NCI-H1092 (cell line): Measurements from ENCODE around the gene B3GALNT2.

Experiments
- DNase-seq: peaks from one replicate; lab custom pipeline; 2025; lab: John Stamatoyannopoulos, UW

B3GALNT2 gene

DNA sequence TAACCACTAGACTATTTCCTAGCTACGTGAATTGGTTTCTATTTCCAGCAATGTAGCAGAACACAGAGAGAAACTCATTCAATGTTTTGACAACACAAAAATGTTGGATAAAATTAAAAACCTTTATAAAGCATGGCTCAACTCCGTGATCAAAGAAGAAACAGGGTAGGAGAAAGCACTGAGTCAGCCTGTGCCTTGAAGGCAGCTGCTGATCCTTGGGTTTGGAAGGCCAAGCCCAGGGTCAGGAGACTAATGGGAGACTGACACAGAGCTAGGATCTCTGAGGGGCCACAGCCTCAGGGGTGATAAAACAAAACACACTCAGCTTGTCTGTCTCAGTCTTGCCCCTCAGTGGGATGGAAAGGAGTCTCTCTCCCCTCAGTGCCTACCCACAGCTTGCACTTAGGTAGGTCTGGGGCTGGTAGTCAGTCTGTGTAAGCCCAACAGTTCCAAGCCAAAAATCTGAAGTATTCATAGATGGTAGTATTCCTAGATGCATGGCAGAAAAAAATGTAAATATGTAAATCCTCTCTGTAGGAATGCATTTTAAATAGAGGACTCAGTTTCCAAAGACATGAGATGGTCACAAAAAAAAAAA, 53.3 kb downstream of the B3GALNT2 start:
- DNase-seq, result no peak

DNA sequence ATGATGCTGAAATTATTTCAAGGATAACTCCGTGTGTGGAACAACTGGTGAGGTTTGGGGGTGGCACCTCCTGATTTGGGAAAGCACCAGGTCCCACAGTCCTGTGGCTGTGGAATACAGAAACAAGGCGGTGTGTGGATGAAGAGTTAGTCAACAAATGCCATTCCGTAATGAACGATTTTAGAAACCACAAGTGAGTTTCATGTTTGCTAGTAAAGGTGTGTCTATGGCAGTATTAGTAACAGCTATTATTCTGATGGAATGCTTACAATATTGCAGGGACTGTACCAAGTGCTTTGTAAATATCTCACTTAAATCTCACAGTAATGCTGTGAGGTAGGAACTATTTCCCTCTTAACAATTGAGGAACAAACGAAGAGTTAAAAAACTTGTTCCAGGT, 53.8 kb downstream of the B3GALNT2 start:
- no peak for DNase-seq

DNA sequence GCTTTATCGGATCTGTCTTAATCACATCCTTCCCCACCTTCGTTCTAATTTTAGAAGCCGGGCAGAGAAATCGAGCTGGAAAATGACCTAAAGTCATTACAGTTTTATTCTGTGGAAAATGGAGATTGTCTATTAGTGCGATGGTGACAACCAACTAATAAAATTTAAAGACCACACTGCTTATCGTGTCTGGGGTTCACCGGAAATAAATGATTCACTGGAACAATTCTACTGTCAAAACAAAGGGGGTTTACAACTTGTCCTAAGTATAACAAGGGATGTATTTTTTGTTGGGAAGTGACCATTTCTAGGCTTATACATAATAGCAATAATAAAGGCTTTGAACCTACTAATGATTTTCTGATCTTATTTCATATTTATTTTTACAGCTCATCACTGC, 55.6 kb downstream of the B3GALNT2 start:
- DNase-seq, result no peak

DNA sequence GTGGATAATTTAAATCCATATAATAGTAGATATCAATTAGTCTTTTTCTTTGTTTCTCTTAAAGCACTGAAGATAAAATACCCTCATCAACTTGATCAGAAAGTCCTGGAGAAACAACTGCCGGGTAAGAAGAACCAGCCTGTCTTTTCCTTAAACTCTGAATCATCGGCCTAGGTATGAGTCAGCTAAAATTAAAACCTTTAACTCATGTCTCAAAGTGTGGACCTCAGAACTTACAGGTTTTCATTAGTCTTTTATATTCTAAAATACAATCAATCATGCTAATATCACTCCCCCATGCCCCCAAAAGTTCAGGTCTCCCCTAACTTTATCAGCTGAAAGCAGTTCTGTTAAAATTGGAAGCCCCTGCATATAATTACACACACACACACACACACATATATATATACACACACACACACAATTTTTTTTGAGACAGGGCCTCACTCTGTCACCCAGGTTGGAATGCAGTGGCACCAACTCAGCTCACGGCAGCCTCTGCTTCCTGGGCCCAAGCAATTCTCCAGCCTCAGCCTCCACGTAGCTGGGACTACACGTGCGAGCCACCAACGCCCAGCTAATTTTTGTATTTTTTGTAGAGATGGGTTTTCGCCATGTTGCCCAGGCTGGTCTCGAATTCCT, 61.3 kb downstream of the B3GALNT2 start:
- DNase-seq, result no peak

DNA sequence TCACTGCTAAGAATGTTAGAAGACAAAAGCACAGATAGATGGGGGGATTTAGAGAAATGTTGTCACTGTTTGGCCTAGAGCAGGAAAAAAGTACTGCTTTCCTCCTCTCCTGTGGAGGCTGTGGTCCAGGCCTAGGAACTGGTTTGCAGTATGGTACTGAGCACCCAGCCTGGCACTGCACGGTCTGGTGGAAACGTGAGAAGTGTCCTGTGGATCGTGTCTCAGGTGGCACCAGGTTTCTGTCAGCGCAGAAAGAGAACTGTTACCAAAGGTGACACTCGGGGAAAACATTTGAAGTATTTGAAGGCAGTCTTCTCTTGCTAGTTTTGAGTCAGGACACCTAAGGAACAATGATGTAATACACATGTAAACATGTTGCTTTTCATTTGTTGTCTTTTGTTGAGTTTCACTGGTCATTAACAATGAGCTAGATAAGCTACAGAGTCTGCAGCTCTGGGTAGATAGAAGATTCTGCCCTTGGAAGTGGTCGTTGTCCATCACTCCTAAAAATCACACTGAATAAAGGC, 63.0 kb downstream of the B3GALNT2 start:
- DNase-seq, result no peak

DNA sequence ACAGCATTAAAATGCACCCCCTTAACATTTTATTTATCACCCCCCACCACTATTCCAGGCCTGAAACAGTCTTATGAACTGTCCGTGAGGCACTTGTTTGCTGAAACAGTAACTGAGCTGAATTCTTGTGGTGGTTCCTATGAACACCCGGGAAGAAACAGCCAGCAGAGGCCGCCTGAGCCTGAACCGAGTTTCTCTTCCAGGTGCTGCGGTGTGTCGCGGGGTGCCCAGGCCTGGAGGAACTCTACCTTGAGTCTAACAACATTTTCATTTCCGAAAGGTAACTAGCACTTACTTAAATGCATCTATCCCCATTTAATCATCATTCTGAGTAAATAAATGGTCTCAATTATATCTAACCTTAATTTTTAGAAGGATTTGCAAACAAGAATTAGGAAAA, 70.3 kb downstream of the B3GALNT2 start:
- DNase-seq, result no peak

DNA sequence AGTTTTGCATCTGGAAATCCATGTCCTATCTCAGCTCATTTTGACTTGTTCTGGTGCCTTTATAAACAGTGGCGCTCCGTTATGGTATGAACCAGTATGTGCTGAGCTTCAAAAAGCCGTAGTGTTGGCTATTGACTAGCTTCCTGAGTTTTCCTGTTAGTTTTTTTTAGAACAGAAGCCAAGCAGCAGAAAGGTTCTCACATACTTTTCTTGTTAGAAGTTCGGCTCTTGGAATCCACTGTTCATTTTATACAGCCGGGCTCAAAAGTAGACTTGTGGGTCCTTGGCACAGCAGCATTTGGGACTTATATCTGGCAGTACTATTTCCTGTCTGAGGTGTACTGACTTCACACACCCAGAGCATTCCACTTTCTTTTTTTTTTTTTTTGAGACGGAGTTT, 73.3 kb downstream of the B3GALNT2 start:
- DNase-seq, result no peak

DNA sequence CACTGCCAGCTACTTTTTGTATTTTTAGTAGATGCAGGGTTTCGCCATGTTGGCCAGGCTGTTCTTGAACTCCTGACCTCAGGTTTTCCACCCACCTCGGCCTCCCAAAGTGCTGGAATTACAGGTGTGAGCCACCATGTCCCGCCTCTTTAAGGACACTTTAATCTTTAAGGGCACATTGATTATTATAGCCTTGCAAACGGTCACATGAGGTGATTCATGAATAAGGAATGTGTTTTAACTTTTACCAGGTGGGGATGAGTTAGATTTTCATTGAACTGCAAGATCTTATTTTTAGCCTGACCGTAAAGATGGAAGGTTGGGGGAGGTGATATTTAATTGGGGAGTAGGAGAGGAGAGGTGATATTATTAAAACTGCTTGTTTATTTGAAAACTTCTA, 75.1 kb downstream of the B3GALNT2 start:
- no peak for DNase-seq

DNA sequence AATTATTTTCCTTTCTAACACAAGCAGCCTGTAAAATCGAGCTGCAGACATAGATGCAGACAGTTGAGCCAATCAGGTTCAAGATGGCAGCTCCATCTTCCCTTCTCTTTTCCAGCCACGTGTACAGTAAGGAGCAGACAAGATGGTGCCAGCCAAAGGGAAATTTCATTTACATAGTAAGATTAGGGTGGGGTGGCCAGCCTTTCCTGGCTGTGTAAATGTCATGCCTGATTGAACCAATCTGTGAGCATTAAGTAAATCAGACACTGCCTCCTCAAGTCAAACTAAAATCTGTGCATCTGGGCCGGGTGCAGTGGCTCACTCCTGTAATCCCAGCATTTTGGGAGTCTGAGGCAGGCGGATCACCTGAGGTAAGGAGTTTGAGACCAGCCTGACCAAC, 76.8 kb downstream of the B3GALNT2 start:
- DNase-seq, result no peak

DNA sequence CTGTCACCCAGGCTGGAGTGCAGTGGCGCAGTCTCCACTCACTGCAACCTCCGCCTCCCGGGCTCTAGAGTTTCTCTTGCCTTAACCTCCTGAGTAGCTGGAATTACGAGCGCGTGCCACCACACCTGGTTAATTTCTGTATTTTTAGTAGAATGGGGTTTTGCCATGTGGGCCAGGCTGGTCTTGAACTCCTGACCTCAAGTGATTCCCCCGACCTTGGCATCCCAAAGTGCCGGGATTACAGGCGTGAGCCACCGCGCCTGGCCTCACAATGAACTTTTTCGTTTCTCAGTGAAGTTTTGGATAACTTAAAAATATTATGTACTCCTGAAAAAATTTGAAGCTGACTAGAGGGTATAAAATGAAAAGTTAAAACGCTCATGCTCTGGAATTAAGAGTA, 77.6 kb downstream of the B3GALNT2 start:
- no peak for DNase-seq

DNA sequence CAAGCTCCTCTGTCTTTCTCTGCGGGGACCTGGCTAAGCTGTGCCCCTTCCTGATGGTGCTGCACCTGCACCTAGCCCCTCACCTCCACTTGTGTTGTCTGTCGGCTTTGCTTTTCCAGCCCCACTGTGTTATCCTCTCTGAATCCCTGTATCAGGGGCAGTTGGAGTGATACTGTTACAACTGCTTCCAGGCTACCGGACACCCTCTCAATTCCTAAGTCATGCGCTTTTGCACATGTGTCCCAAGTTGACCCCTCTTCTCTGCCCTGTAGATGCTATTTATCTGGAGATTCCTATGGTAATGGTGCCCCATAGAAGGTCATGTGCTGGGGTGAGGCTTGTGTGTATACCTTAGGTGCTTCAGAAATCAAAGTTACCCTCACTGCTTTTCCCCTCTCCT, 78.1 kb downstream of the B3GALNT2 start:
- DNase-seq, result no peak

DNA sequence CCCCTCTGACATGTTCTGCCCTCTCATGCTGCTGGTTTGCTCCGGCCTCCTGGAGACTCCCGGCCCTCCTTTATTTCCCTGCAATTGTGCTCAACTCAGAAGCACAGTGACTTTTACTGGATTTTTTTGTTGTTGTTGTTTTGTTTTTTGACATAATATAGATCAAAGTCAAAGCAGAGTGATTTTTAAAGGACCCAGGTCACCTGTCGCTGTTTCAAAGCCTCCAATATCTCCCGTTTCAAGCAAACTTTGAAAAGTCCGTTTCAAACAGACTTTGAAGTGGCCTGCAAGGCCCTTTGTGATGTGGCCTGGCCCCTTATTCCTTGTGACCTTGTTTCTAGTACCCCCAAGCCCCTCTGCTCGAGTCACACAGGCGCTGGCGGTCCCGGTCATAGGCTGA, 78.9 kb downstream of the B3GALNT2 start:
- no peak for DNase-seq

DNA sequence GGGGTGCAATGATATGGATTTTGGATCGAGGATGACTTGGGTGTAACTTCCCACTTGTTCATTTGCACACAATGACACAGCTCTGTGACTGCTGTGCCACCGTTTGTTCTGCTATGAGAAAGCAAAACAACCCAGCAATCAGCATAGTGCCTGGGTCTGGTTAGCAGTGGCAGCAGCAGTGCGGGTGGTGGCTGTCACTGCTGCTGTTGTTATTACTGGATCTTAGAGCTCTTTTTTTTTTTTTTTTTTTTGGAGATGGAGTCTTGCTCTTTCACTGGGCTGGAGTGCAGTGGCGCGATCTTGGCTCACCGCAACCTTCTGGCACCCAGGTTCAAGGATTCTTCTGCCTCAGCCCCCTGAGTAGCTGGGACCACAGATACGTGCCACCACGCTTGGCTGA, 80.2 kb downstream of the B3GALNT2 start:
- no peak for DNase-seq

DNA sequence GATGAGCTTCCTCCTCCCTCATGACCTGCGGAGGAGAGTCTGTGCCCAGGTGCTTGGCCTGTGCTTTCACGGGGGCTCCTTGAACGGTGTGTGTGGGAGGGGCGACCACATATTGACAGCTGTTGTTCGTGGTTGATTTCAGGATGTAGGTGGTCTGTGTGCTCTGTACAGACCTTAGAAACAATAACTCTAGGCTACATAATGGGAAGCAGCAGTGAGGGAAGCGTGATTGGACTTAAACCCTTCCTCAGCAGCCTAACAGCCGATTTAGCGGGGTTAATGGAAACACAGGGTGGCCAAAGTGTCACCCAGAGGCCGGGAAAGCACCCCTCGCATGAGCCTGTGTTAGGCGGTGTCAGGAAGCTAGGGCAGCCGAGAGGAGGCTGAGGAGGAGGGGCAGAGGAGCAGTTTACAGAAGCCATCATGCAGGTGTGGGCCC, 81.0 kb downstream of the B3GALNT2 start:
- no peak for DNase-seq

DNA sequence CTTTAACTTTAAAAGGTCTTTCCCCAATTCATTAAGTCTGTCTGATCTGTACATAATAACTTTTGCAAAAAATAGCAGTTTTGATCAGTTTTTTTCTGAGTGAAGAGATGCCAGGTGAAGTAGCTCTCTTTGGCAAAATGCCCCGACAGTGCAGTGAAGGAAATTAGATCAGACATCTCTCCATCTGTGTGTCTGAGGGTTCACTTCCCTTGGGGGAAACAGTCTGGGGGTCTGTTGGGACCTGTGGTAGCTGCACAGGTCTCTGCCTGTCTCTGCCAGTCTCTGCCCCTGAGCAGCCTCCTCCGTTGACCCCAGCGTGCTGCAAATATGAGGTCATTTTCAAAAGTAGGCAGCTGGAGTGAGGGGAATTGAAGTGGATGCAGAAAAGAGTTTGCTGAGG, 82.5 kb downstream of the B3GALNT2 start:
- no peak for DNase-seq

DNA sequence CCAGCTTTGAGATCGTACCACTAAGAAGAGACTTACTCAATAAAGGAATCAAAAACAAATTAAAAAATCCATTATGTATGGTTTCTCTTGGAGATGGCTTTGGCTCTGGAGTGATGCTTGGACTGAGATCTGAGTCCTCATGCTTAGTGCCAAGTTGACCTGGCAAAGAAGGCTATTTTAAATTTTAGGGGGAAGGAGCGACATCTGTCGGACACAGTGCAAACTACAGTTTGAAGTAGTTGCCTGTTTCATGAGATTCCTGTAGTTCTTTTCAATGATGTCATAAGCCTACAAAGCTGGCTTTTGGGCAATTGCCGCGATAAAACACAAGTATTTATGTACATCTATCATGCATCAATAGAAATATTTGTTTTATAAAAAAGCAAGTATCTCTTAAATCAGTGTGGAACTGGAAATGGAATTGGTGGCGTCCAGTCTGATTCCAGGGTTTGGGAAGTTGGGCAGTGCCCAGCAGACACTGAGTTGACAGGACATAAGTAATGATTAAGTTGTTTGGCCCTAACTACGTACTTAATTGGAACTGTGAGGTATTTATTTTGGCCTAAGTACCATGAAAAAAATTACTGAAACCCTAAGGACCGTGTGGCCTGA, 87.1 kb downstream of the B3GALNT2 start:
- peak; percentile 46 for DNase-seq

DNA sequence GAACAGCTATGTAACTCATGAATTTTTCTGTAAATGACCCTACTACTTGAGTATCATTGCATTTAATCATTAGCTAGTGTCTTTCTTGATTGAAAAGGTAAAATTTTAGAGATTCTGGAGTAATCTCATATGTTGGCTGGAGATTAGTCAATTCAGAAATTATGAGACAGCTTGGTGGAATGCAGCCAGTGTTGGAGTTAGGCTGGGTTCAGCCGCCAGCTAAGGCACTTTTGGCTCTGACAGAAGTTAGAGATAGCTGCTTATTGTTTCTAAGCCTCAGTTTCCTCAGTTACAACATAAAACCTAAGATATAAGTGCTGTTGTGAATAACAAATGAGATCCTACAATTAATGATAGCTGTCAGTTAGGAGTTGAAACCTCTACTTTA, 87.6 kb downstream of the B3GALNT2 start:
- no peak for DNase-seq

DNA sequence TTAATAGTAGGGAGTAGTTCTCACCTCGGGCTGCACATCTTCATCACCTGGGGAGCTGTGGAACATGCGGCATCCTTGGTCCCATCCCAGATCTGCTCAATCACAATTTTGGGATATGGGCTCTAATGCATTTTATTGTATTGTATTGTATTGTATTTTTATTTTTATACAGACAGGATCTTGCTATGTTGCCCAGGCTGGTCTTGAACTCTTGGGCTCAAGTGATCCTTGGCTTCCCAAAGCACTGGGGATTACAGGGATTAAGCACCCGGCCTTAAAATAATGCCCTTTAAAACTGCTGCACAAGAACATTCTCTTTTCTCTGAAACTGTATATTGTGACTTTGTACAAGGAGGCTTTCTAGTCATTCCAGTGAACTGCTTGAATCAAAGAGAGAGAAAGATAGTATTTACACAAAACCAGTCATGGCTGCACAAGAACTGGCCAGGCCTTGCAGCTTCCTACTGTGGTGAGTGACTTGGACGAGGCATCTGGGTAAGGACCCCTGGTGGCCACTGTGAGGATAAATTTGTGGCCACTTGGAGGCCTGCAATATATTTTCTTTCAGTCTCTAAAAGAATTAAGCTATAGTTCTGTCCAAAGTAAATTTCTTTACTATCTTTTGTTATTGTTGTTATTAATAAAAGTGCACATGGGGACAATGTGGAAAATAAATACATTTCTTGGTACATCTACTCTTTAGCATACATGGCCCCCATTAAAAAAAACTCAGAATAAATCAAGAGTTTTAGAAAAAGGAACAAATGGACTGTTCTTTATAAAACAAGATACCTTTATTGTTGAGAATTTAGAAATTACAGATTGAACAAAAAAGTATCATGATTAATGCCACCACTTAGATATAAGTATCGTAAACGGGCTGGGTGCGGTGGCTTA, 89.0 kb downstream of the B3GALNT2 start:
- DNase-seq, result peak; percentile 39

DNA sequence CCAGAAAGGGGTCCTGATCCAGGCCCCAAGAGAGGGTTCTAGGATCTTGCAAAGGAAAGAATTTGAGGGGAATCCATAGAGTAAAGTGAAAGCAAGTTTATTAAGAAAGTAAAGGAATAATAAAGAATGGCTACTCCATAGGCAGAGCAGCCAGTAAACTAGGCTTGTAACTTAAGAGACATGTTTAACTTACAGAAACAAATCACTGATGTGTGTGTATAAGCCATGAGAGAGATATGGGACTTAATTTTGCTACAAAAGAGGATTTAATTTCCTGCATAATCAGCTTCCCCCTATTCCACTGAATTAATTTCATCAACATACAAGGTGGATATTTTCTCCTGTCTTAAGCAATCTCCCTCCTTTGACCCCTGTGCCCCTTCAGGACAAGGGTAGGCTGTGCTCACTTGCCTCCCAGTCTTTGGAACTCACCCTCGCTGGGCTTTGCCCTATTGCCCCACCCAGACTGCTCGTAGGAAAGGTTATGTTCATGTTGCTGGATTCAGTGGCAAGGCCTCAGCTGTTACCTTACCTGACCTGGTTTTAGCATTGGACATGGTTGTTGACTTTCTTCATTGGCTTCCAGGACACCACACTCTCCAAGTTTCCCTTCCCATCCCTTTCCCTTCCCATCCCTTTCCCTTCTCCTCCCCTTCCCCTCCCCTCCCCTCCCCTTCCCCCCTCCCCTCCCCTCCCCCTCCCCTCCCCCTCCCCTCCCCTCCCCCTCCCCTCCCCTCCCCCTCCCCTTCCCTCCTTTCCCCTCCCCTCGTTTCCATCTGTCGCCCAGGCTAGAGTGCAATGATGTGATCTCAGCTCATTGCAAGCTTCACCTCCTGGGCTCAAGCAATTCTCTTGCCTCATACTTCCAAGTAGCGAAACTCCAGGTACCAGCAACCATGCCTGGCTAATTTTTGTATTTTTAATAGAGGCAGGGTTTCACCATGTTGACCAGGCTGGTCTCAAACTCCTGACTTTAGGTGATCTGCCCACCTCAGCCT, 92.5 kb downstream of the B3GALNT2 start:
- no peak for DNase-seq

DNA sequence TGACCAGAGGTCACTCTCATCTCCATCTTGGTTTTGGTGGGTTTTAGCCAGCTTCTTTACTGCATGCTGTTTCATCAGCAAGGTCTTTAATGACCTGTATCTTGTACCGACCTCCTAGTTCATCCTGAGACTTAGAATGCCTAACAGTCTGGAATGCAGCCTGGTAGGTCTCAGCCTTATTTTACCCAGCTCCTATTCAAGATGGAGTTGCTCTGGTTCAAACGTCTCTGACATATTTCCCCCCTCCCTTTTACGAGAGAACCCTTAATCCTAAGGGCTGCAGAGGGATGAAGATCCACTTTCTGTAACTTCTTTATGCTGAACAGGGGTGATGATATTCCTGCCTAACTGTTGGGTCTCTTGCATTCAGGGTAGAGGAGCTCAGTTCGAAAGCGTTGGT, 93.8 kb downstream of the B3GALNT2 start:
- no peak for DNase-seq
